SU-DHL-6 (cell line): ENCODE measurements around the gene C1QTNF6.

Experiments
- CTCF ChIP-seq: fragments of 200-600 bp; sonication (generic); IDR thresholded peaks from one replicate; pipeline ENCODE4 v1.5.1; 2017; ENCODE audit warnings: antibody characterized with exemption, mild to moderate bottlenecking, low read length, moderate library complexity; ENCODE audit not compliant: insufficient read depth, poor library complexity, severe bottlenecking
- EZH2phosphoT487 ChIP-seq: fragments of 200-600 bp; sonication (generic), shearing (Covaris generic); conservative IDR thresholded peaks from 2 replicates; pipeline ENCODE4 v1.6.1; 2018; ENCODE audit warnings: mild to moderate bottlenecking, antibody characterized with exemption, low read length, moderate library complexity, mixed read lengths

DNA sequence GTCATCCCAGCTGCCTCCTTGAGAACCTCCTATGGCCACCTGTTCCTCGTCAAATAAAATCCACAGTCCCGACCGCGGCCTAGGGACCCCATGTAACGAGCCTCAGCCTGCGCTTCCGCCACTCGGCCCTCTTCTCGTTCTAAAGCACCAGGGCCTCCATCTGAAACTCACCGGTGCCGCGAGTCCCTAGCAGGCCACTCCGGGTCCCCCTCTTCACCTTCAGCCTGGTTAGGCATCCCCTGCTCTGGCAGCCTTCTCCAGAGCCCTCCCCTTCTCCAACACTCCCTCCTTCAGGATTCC, 26.6 kb upstream of the C1QTNF6 start:
- TF ChIP-seq CTCF (no peak), EZH2phosphoT487 (no peak)
